ENCODE measurements around the gene DBF4B.
A peak's percentile ranks its signal among the peaks of the same experiment; 100 is the strongest.
"Not testable (repeated sequence)": the region's sequence is repeated elsewhere in the genome, so short reads cannot be mapped to it uniquely, and the experiment has no call there.

DBF4B gene

GRCh38 chr17:44708401-44709263 lies at the start of gene DBF4B:
TSS of gene DBF4B (plus strand) at chr17:44708665. CDS start at chr17:44708821, 156 bp downstream.
- peak; percentile 75 for DNase-seq (ENCODE audit: low read depth)

GRCh38 chr17:44661835-44662234 lies 46.6 kb upstream of the DBF4B start:
- no peak for DNase-seq (ENCODE audit: low read depth)

- DNase-seq (ENCODE audit: low read depth), result no peak
Observed at GRCh38 chr17:44663095-44663494, 45.4 kb upstream of the DBF4B start.

- no peak for DNase-seq (ENCODE audit: low read depth)
Observed at GRCh38 chr17:44664867-44665266, 43.6 kb upstream of the DBF4B start.

- no peak for DNase-seq (ENCODE audit: low read depth)
Observed at GRCh38 chr17:44666006-44666405, 42.5 kb upstream of the DBF4B start.

GRCh38 chr17:44672479-44673093 lies 35.9 kb upstream of the DBF4B start:
- DNase-seq (ENCODE audit: low read depth), result no peak

GRCh38 chr17:44673893-44674292 lies 34.6 kb upstream of the DBF4B start:
- DNase-seq (ENCODE audit: low read depth), result no peak

GRCh38 chr17:44677136-44677535 lies 31.3 kb upstream of the DBF4B start:
- DNase-seq (ENCODE audit: low read depth), result peak; percentile 28

- DNase-seq (ENCODE audit: low read depth), result not testable (repeated sequence)
Observed at GRCh38 chr17:44683303-44683702, 25.2 kb upstream of the DBF4B start.

GRCh38 chr17:44687756-44688155 lies 20.7 kb upstream of the DBF4B start:
- DNase-seq (ENCODE audit: low read depth), result no peak

GRCh38 chr17:44688200-44688599 lies 20.3 kb upstream of the DBF4B start:
- DNase-seq (ENCODE audit: low read depth), result no peak

GRCh38 chr17:44688675-44689476 lies 19.6 kb upstream of the DBF4B start:
- DNase-seq (ENCODE audit: low read depth), result no peak

- peak; percentile 66 for DNase-seq (ENCODE audit: low read depth)
Observed at GRCh38 chr17:44689477-44690217, 18.8 kb upstream of the DBF4B start, which contains the start of gene CCDC43. TSS of gene CCDC43 (minus strand) at chr17:44689776. CDS start at chr17:44689753, 23 bp downstream.

GRCh38 chr17:44690746-44691306 lies 17.6 kb upstream of the DBF4B start:
- DNase-seq (ENCODE audit: low read depth), result not testable (repeated sequence)

GRCh38 chr17:44693609-44694008 lies 14.9 kb upstream of the DBF4B start:
- DNase-seq (ENCODE audit: low read depth), result no peak

GRCh38 chr17:44700288-44700687 lies 8.2 kb upstream of the DBF4B start:
- DNase-seq (ENCODE audit: low read depth), result not testable (repeated sequence)

- DNase-seq (ENCODE audit: low read depth), result no peak
Observed at GRCh38 chr17:44707755-44708400, 587 bp upstream of the DBF4B start.

GRCh38 chr17:44719444-44719843 lies 11.0 kb downstream of the DBF4B start:
- DNase-seq (ENCODE audit: low read depth), result no peak

GRCh38 chr17:44722254-44722653 lies 13.8 kb downstream of the DBF4B start:
- no peak for DNase-seq (ENCODE audit: low read depth)

- DNase-seq (ENCODE audit: low read depth), result not testable (repeated sequence)
Observed at GRCh38 chr17:44726121-44726520, 17.7 kb downstream of the DBF4B start.

- DNase-seq (ENCODE audit: low read depth), result no peak
Observed at GRCh38 chr17:44733753-44734152, 25.3 kb downstream of the DBF4B start.
